K562 (cell line): ENCODE data around the gene CEACAM18. TPM values are rescaled to one million over a fixed set of nuclear protein-coding genes. Genes with fewer than 3 reads are reported as not detected.
A peak's percentile ranks its signal among the peaks of the same experiment; 100 is the strongest.

ENCODE experiments used
- ATAC-seq: fragments of 200-7000 bp; cut with Tn5 transposase; 3 replicates; pipeline ENCODE4 v1.9.1; 2020; ENCODE audit warnings: moderate library complexity
- BruUV-seq: library from RNA; stranded (reverse); fragments of 400-500 nt; replicated peaks from 2 replicates; lab custom pipeline; 2021; lab: Mats Ljungman, UMichigan
- CTCF ChIA-PET: fragments of 300-600 bp; formaldehyde crosslinking; extraction: SDS; loops from one replicate; lab custom pipeline; 2021; ENCODE audit warnings: low intra/inter-chr PET ratio; lab: Yijun Ruan, JAX
- POLR2A ChIA-PET: fragments of 300-600, 350-650 bp; sonication (Branson Sonifier 250); formaldehyde crosslinking; extraction: SDS; loops from one replicate; lab custom pipeline; 2021; ENCODE audit warnings: antibody characterized with exemption, inconsistent platforms; lab: Yijun Ruan, JAX
- DNase-seq, 4 experiments: peaks; one replicate each; pipeline versions ENCODE4 v3.0.0 to v3.0.0-alpha.2; 2011 to 2018; ENCODE audit warnings: low spot score in 3 of 4, mixed read lengths in 3 of 4; ENCODE audit errors: extremely low read depth in 1 of 4
- FAIRE-seq: peaks from 2 replicates; lab custom pipeline; 2011; peaks lifted over from hg19 to GRCh38; lab: Jason Lieb, UNC
- H2AFZ ChIP-seq: 2 replicates; pipeline ENCODE4 v1.6.0; 2011; ENCODE audit warnings: low read depth, low read length, control low read depth, inconsistent platforms
- H3K27ac ChIP-seq: fragments of 200-600 bp; 3 replicates; pipeline ENCODE4 v1.8.0; 2011; ENCODE audit warnings: low read depth, mild to moderate bottlenecking, control low read depth, inconsistent platforms, low read length, moderate library complexity, mixed read lengths; ENCODE audit errors: extremely low read depth
- H3K27me3 ChIP-seq, 2 experiments: fragments of 300-600 bp in 1 of 2; 2 replicates in 1 of 2; 3 replicates in 1 of 2; pipeline versions ENCODE4 v1.6.0 to v1.8.0; 2011; ENCODE audit warnings: inconsistent platforms in 2 of 2, low read length in 2 of 2, mild to moderate bottlenecking in 1 of 2, mixed read lengths in 1 of 2, moderate library complexity in 1 of 2; ENCODE audit not compliant: control insufficient read depth in 2 of 2, insufficient read depth in 2 of 2
- H3K36me3 ChIP-seq: fragments of 300-600 bp; 3 replicates; pipeline ENCODE4 v1.8.0; 2011; ENCODE audit warnings: mild to moderate bottlenecking, low read length, inconsistent platforms; ENCODE audit not compliant: control insufficient read depth, insufficient read depth
- H3K4me1 ChIP-seq, 2 experiments: fragments of 200-600 bp in 1 of 2; replicated peaks in 1 of 2; 2 replicates in 1 of 2; 3 replicates in 1 of 2; pipeline versions ENCODE4 v1.5.1 to v1.8.0; 2011; ENCODE audit warnings: inconsistent platforms in 2 of 2, low read length in 2 of 2, mild to moderate bottlenecking in 1 of 2, mixed read lengths in 1 of 2, moderate library complexity in 1 of 2; ENCODE audit not compliant: control insufficient read depth in 2 of 2, insufficient read depth in 2 of 2
- H3K4me2 ChIP-seq: 2 replicates; pipeline ENCODE4 v1.6.1; 2011; ENCODE audit warnings: low read length, control low read depth, inconsistent platforms, mixed read lengths; ENCODE audit not compliant: insufficient read depth
- H3K4me3 ChIP-seq: fragments of 200-600 bp; sonication (generic), shearing (Covaris generic); 2 replicates; pipeline ENCODE4 v1.5.1; 2016; ENCODE audit warnings: control low read depth, inconsistent platforms
- H3K79me2 ChIP-seq: fragments of 200-600 bp; 3 replicates; pipeline ENCODE4 v1.8.0; 2011; ENCODE audit warnings: low read length, inconsistent platforms; ENCODE audit not compliant: control insufficient read depth, insufficient read depth
- H3K9ac ChIP-seq, 2 experiments: 2 replicates each; pipeline versions ENCODE4 v1.6.0 to v1.6.1; 2011; ENCODE audit warnings: low read depth in 2 of 2, low read length in 2 of 2, control low read depth in 1 of 2, inconsistent platforms in 1 of 2, mild to moderate bottlenecking in 1 of 2, mixed read lengths in 1 of 2; ENCODE audit not compliant: insufficient read depth in 1 of 2
- H3K9me1 ChIP-seq: one replicate; pipeline ENCODE4 v1.6.0; 2011; ENCODE audit warnings: inconsistent platforms, mild to moderate bottlenecking, low read length, moderate library complexity; ENCODE audit not compliant: control insufficient read depth, insufficient read depth
- H3K9me3 ChIP-seq: replicated peaks from 2 replicates; pipeline ENCODE4 v1.5.1; 2011; ENCODE audit warnings: low read depth, low read length, inconsistent platforms; ENCODE audit not compliant: control insufficient read depth, insufficient read depth
- H4K20me1 ChIP-seq: replicated peaks from 2 replicates; pipeline ENCODE4 v1.6.1; 2011; ENCODE audit warnings: low read length, inconsistent platforms, mixed read lengths; ENCODE audit not compliant: control insufficient read depth, insufficient read depth
- ADNP ChIP-seq: fragments of 200-800 bp; sonication (Bioruptor generic); IDR thresholded peaks from 2 replicates; pipeline ENCODE4 v1.6.1; 2016; ENCODE audit warnings: missing genetic modification characterization, missing compliant biosample characterization
- BCOR ChIP-seq: fragments of 450-650 bp; IDR thresholded peaks from 2 replicates; pipeline ENCODE4 v1.6.1; 2016
- CTBP1 ChIP-seq: fragments of 450-650 bp; IDR thresholded peaks from 2 replicates; pipeline ENCODE4 v1.6.1; 2016; ENCODE audit warnings: borderline replicate concordance
- KDM1A ChIP-seq, 2 experiments: fragments of 450-650 bp; IDR thresholded peaks; 2 replicates each; pipeline ENCODE4 v1.6.1; 2016; ENCODE audit warnings: mild to moderate bottlenecking in 2 of 2
- NCOR1 ChIP-seq: fragments of 450-650 bp; IDR thresholded peaks from 2 replicates; pipeline ENCODE4 v1.6.1; 2016; ENCODE audit warnings: mild to moderate bottlenecking, moderate library complexity
- PHF20 ChIP-seq: fragments of 450-650 bp; IDR thresholded peaks from 2 replicates; pipeline ENCODE4 v1.6.1; 2018; ENCODE audit not compliant: partially characterized antibody
- POLR2A ChIP-seq: fragments of 450-650 bp; conservative IDR thresholded peaks from 2 replicates; pipeline ENCODE4 v1.6.1; 2016
- RBM25 ChIP-seq: fragments of 200-400 bp; formaldehyde crosslinking; IDR thresholded peaks from 2 replicates; pipeline ENCODE4 v1.6.1; 2018; ENCODE audit warnings: low read length, low read depth, moderate library complexity; ENCODE audit not compliant: severe bottlenecking
- ZNF121 ChIP-seq: sonication (generic); formaldehyde crosslinking; conservative IDR thresholded peaks from 2 replicates; pipeline ENCODE4 v1.8.0; 2022; ENCODE audit warnings: missing genetic modification reagents
- ZNF146 ChIP-seq: IDR thresholded peaks from one replicate; pipeline ENCODE4 v1.6.1; 2018; ENCODE audit warnings: missing compliant biosample characterization; ENCODE audit not compliant: unreplicated experiment
- ZNF184 ChIP-seq: sonication (generic); formaldehyde crosslinking; IDR thresholded peaks from 2 replicates; pipeline ENCODE4 v1.5.0; 2020; ENCODE audit warnings: missing genetic modification reagents
- WGBS: fragments of 100-300 bp; shearing (Covaris generic); methylation state at CpG from one replicate; pipeline ENCODE4 v1.1.6; 2016; ENCODE audit warnings: low coverage, mixed read lengths; ENCODE audit not compliant: insufficient coverage; ENCODE audit errors: missing lambda C conversion rate; 5-methylcytosine and 5-hydroxymethylcytosine counted together
- in situ Hi-C: fragments of 300-500 bp; cut with MboI; formaldehyde crosslinking; loops from 4 replicates; pipeline ENCODE4 v1.15.0; 2018; ENCODE audit warnings: inconsistent platforms, mixed read lengths
- intact Hi-C: fragments of 100-400 bp; cut with micrococcal nuclease; formaldehyde crosslinking; loops from 2 replicates; pipeline ENCODE4 v1.14.2; 2022
- polyA plus RNA-seq, 8 experiments: library from polyadenylated mRNA; depleted of rRNA in 4 of 8; stranded (reverse) in 5 of 8; unstranded in 3 of 8; fragments of >200 nt; fragmentation: Nextera tagmentation in 2 of 8; fragmentation: Illumina TruSeq in 1 of 8; extraction: Ambion mirVana in 2 of 8; extraction: Trizol in 1 of 8; gene quantifications; 2 replicates each; pipeline versions ENCODE4 v1.2.1 to v1.2.3, GENCODE V29; 2011 to 2014; ENCODE audit warnings: inconsistent platforms in 1 of 8, missing spikeins in 1 of 8
- total RNA-seq, 7 experiments: library from RNA; depleted of rRNA in 6 of 7; stranded (reverse); fragments of >200 nt in 6 of 7; fragmentation: Illumina TruSeq in 2 of 7; extraction: Trizol in 2 of 7; gene quantifications; 2 replicates each; pipeline versions ENCODE4 v1.2.1 to v1.2.3, GENCODE V29; 2011 to 2021; ENCODE audit warnings: low replicate concordance in 1 of 7

The CEACAM18 gene
- total and polyA plus RNA-seq, 9 of the 15 experiments (the other 6 are each of a cell fraction or from before 2014, with no cell fraction given), result 0.08 to 0.24 (median 0.15) TPM; not detected in 3

DNA sequence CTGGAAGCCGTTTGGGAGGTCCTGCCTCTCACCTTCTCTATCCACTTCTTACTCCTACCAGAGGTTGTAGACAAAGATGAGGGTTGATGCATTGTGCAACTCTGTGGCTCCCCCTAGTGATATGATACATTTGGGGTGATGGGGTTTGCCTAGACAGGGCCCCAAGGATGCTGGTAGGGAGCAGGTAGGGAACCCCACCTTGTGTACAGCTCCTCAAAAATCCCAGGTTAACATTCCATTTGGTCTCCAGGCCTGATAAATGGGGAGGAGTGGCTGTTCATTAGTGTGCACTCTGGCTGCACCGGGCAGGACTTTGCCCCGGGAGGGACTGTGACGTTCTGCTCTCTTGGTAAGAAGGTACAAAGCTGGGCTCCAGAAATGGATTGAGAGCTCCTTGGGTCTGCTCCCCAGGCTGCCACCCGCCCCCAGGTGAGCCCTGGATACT, 39.3 kb upstream of the CEACAM18 start (continued):
- TF ChIP-seq CTBP1 (no peak), NCOR1 (no peak)

DNA sequence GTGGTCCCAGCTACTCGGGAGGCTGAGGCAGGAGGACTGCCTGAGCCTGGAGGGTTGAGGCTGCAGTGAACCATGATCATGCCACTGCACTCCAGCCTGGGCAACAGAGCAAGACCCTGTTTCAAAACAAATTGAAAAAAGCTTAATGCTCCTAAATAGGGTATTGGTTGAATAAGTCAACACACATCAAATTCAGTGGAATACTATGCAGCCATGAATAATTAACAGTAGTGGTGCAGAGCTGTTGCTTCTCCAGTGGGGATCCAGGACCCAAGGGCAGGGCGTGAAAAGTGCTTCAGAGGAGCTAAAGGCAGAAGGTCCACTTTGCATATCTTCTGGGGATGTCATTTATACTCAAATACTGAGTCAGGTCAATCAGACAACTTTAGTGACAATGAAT, 38.3 kb upstream of the CEACAM18 start:
- Histone ChIP-seq H3K9me3 (no peaks in the 10 kb centered on the region), H3K4me1 (peaks cover 16 to 24% of the 10 kb centered on the region in 2 experiments), H3K79me2 (no peaks in the 10 kb centered on the region; the same call in 2 of the 3 replicates), H3K9me1 (no peaks in the 10 kb centered on the region), H3K9ac (no peak overlapping the region), H3K4me2 (no peak overlapping the region), H4K20me1 (no peaks in the 10 kb centered on the region), H3K36me3 (no peaks in the 10 kb centered on the region), H2AFZ (no peak overlapping the region), H3K27ac (peak overlapping the region; percentile 83; the same call in 1 of the 3 replicates), H3K4me3 (no peak overlapping the region), H3K27me3 (no peaks in the 10 kb centered on the region)
- intact Hi-C loops, result no loop called here
- DNase-seq (no peak), FAIRE-seq (no peak), ATAC-seq (no peak)
- no TSS peak for BruUV-seq
- in situ Hi-C loops, result no loop called here
- TF ChIP-seq ZNF121 (CRISPR knock-in tag), result peak; percentile 40
- peak; percentile 62; the same call in 1 of the 2 replicates for TF ChIP-seq ADNP (tag)
- peak; percentile 22 for TF ChIP-seq PHF20
- peak; percentile 60 for TF ChIP-seq RBM25
- TF ChIP-seq KDM1A (IDR thresholded peaks at IDR 0.05), result peak; percentile 37 to 59; a peak in 2 of 4 replicates
- peak; percentile 64; the same call in 1 of the 2 replicates for TF ChIP-seq BCOR
- no peak for TF ChIP-seq ZNF184 (CRISPR knock-in tag)
- peak; percentile 95 for TF ChIP-seq ZNF146
- TF ChIP-seq POLR2A, result no peak
- WGBS, result 93% methylated on average over 2 of the region's 2 CpGs
- CTCF ChIA-PET, result no interaction called here
- POLR2A ChIA-PET, result interaction anchor here (1.1 kb wide), 1 partner anchor 28 kb away, joined by 4 read pairs; no protein-coding TSS in a partner anchor
